GM12878 (cell line): ENCODE results near the gene AK5. TPM values are rescaled to one million over a fixed set of nuclear protein-coding genes. Genes with fewer than 3 reads are reported as not detected.

Experiments
- ATAC-seq: fragments of 200-7000 bp; cut with Tn5 transposase; 3 replicates; pipeline ENCODE4 v1.9.1; 2020; ENCODE audit warnings: mild to moderate bottlenecking, moderate library complexity
- BruUV-seq: library from RNA; stranded (reverse); fragments of 400-500 nt; replicated peaks from 2 replicates; lab custom pipeline; 2021; lab: Mats Ljungman, UMichigan
- CTCF ChIA-PET: fragments of 300-600 bp; sonication (Branson Sonifier 250); formaldehyde crosslinking; extraction: SDS; loops from one replicate; lab custom pipeline; 2021; ENCODE audit warnings: inconsistent platforms; lab: Yijun Ruan, JAX
- POLR2A ChIA-PET: fragments of 350-600 bp; formaldehyde crosslinking; extraction: SDS; loops from one replicate; lab custom pipeline; 2021; ENCODE audit warnings: inconsistent platforms; lab: Charles Lee
- RAD21 ChIA-PET: fragments of 300-600 bp; sonication (Branson Sonifier 250); formaldehyde crosslinking; loops from one replicate; lab custom pipeline; 2023; ENCODE audit warnings: antibody characterized with exemption; ENCODE audit not compliant: unreplicated experiment; lab: Charles Lee
- SMC1A ChIA-PET: fragments of 300-600 bp; sonication (Branson Sonifier 250); formaldehyde crosslinking; loops from one replicate; lab custom pipeline; 2023; ENCODE audit not compliant: unreplicated experiment, uncharacterized antibody; lab: Charles Lee
- DNase-seq: peaks from one replicate; pipeline ENCODE4 v3.0.0-alpha.2; 2011; ENCODE audit warnings: low read depth, low spot score
- FAIRE-seq: peaks from 3 replicates; lab custom pipeline; 2011; peaks lifted over from hg19 to GRCh38; lab: Jason Lieb, UNC
- H2AFZ ChIP-seq: 2 replicates; pipeline ENCODE4 v1.6.0; 2011; ENCODE audit warnings: low read depth, low read length, control low read depth; ENCODE audit not compliant: control insufficient read depth
- H3K27ac ChIP-seq: 2 replicates; pipeline ENCODE4 v1.5.1; 2011; ENCODE audit warnings: control low read depth; ENCODE audit not compliant: control insufficient read depth, insufficient read depth
- H3K27me3 ChIP-seq, 2 experiments: replicated peaks in 1 of 2; 2 replicates each; pipeline versions ENCODE4 v1.6.0 to v1.6.1; 2011; ENCODE audit warnings: low read length in 1 of 2; ENCODE audit not compliant: control insufficient read depth in 2 of 2, insufficient read depth in 2 of 2
- H3K36me3 ChIP-seq, 2 experiments: 2 replicates each; pipeline ENCODE4 v1.5.1; 2011; ENCODE audit warnings: low read length in 1 of 2; ENCODE audit not compliant: control insufficient read depth in 2 of 2, insufficient read depth in 2 of 2
- H3K4me1 ChIP-seq: 2 replicates; pipeline ENCODE4 v1.6.1; 2011; ENCODE audit warnings: mild to moderate bottlenecking, low read length, moderate library complexity, mixed read lengths; ENCODE audit not compliant: control insufficient read depth, insufficient read depth
- H3K4me2 ChIP-seq: 2 replicates; pipeline ENCODE4 v1.6.0; 2011; ENCODE audit warnings: control low read depth; ENCODE audit not compliant: control insufficient read depth, insufficient read depth
- H3K4me3 ChIP-seq: fragments of 200-600 bp; sonication (generic); 2 replicates; pipeline ENCODE4 v1.5.1; 2016
- H3K79me2 ChIP-seq: 2 replicates; pipeline ENCODE4 v1.6.0; 2011; ENCODE audit warnings: low read length; ENCODE audit not compliant: control insufficient read depth, insufficient read depth
- H3K9ac ChIP-seq: 2 replicates; pipeline ENCODE4 v1.8.0; 2011; ENCODE audit warnings: low read length, control low read depth, mixed read lengths; ENCODE audit not compliant: control insufficient read depth, insufficient read depth
- H3K9me3 ChIP-seq: replicated peaks from 3 replicates; pipeline ENCODE4 v1.5.1; 2011; ENCODE audit warnings: mild to moderate bottlenecking, low read length; ENCODE audit not compliant: control insufficient read depth, insufficient read depth
- H4K20me1 ChIP-seq: 2 replicates; pipeline ENCODE4 v1.6.0; 2011; ENCODE audit not compliant: control insufficient read depth, insufficient read depth
- BCL11A ChIP-seq: IDR thresholded peaks from 2 replicates; pipeline ENCODE4 v1.6.1; 2011; ENCODE audit warnings: low read depth, low read length
- BMI1 ChIP-seq: fragments of 450-650 bp; IDR thresholded peaks from 2 replicates; pipeline ENCODE4 v1.6.1; 2016; ENCODE audit warnings: mild to moderate bottlenecking, moderate library complexity, borderline replicate concordance
- EP300 ChIP-seq, 2 experiments: fragments of 150-350 bp in 1 of 2; IDR thresholded peaks; 2 replicates each; pipeline ENCODE4 v1.6.1; 2011 to 2012; ENCODE audit warnings: low read depth in 2 of 2, low read length in 2 of 2, borderline replicate concordance in 1 of 2, improper control_type of control experiment in 1 of 2, inconsistent platforms in 1 of 2; ENCODE audit not compliant: control insufficient read depth in 1 of 2
- ESRRA ChIP-seq: IDR thresholded peaks from 2 replicates; pipeline ENCODE4 v1.6.1; 2012; ENCODE audit warnings: mild to moderate bottlenecking, low read length, improper control_type of control experiment
- FOXM1 ChIP-seq: IDR thresholded peaks from 2 replicates; pipeline ENCODE4 v1.6.1; 2012; ENCODE audit warnings: low read depth, mild to moderate bottlenecking, inconsistent platforms, low read length, moderate library complexity
- IRF4 ChIP-seq: IDR thresholded peaks from 2 replicates; pipeline ENCODE4 v1.6.1; 2011; ENCODE audit warnings: low read depth, low read length
- JUND ChIP-seq: IDR thresholded peaks from 2 replicates; pipeline ENCODE4 v1.6.1; 2012; ENCODE audit warnings: low read depth, mild to moderate bottlenecking, low read length, improper control_type of control experiment, moderate library complexity
- NR2C2 ChIP-seq: IDR thresholded peaks from 2 replicates; pipeline ENCODE4 v1.6.1; 2011; ENCODE audit warnings: borderline replicate concordance, low read depth; ENCODE audit not compliant: control insufficient read depth, insufficient read length
- POLR2AphosphoS5 ChIP-seq: IDR thresholded peaks from 2 replicates; pipeline ENCODE4 v1.6.1; 2011; ENCODE audit warnings: mild to moderate bottlenecking, low read length, inconsistent platforms
- RBBP5 ChIP-seq: fragments of 200-600 bp; sonication (generic); conservative IDR thresholded peaks from 2 replicates; pipeline ENCODE4 v1.6.1; 2016
- RUNX3 ChIP-seq: IDR thresholded peaks from 2 replicates; pipeline ENCODE4 v1.6.1; 2012; ENCODE audit warnings: low read length, inconsistent platforms
- STAT1 ChIP-seq: fragments of 450-650 bp; conservative IDR thresholded peaks from 2 replicates; pipeline ENCODE4 v1.6.1; 2014; ENCODE audit warnings: antibody characterized with exemption, mild to moderate bottlenecking
- WRNIP1 ChIP-seq: IDR thresholded peaks from 2 replicates; pipeline ENCODE4 v1.6.1; 2011; ENCODE audit warnings: low read depth, low read length, improper control_type of control experiment, borderline replicate concordance
- WGBS: methylation state at CpG from one replicate; pipeline ENCODE4 v1.1.6; 2016; ENCODE audit warnings: low lambda C conversion rate; ENCODE audit not compliant: insufficient replicate concordance, insufficient coverage; ENCODE audit errors: missing lambda C conversion rate; 5-methylcytosine and 5-hydroxymethylcytosine counted together
- in situ Hi-C: fragments of 300-500 bp; cut with MboI; formaldehyde crosslinking; loops from 9 replicates; pipeline ENCODE4 v1.14.3; 2018; ENCODE audit warnings: mixed read lengths
- intact Hi-C: fragments of 100-400 bp; cut with micrococcal nuclease; formaldehyde crosslinking; loops from one replicate; pipeline ENCODE4 v1.14.2; 2022; ENCODE audit not compliant: unreplicated experiment
- polyA plus RNA-seq, 11 experiments: library from polyadenylated mRNA; depleted of rRNA in 4 of 11; unstranded in 6 of 11; stranded (reverse) in 5 of 11; fragments of >200 nt; fragmentation: Nextera tagmentation in 4 of 11; fragmentation: Illumina TruSeq in 1 of 11; extraction: Ambion mirVana in 4 of 11; extraction: Trizol in 1 of 11; gene quantifications; 1 replicate in 1 of 11; 2 replicates in 10 of 11; pipeline versions ENCODE4 v1.2.1 to v1.2.3, GENCODE V29; 2011 to 2016; ENCODE audit warnings: inconsistent platforms in 2 of 11, missing spikeins in 2 of 11, low read depth in 1 of 11
- total RNA-seq, 4 experiments: library from RNA; depleted of rRNA in 3 of 4; stranded (reverse); fragments of >200 nt in 3 of 4; fragmentation: Illumina TruSeq in 1 of 4; extraction: Trizol in 1 of 4; gene quantifications; 2 replicates each; pipeline versions ENCODE4 v1.2.1 to v1.2.3, GENCODE V29; 2013 to 2021
- TF ChIP-seq, protein P1 (sequence below): fragments of 150-350 bp; IDR thresholded peaks from 2 replicates; pipeline ENCODE4 v1.6.1; 2016; ENCODE audit warnings: low read depth, low read length
- TF ChIP-seq, protein P2 (sequence below): fragments of 450-650 bp; IDR thresholded peaks from 2 replicates; pipeline ENCODE4 v1.6.1; 2017; ENCODE audit warnings: mild to moderate bottlenecking, moderate library complexity

Gene AK5
- total and polyA plus RNA-seq, 10 of the 15 experiments (the other 5 are each of a cell fraction or from before 2014, with no cell fraction given): 0.08 to 0.33 TPM; not detected in 8

DNA sequence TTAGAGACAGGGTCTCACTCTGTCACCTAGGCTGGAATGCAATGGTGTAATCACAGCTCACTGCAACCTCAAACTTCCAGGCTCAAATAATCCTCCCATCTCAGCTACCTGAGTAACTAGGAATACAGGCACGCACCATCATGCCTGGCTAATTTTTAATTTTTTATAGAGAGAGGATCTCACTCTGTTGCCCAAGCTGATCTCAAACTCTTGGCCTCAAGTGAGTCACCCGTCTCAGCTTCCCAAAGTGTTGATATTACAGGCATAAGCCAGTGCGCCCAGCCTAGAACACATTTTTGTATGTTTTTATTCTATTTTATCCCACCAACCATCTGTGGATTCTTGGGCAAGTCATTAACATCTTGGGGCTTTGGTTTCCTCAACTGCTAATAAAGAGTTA, 100.5 kb downstream of the AK5 start:
- no peak overlapping the region for H3K27ac ChIP-seq
- no peaks in the 10 kb centered on the region for H3K4me1 ChIP-seq
- no peak for ATAC-seq
- ChIA-PET CTCF (no interaction called here), SMC1A (no interaction called here), RAD21 (no interaction called here), POLR2A (no interaction called here)
- no peak overlapping the region for H2AFZ ChIP-seq
- TF ChIP-seq IRF4 (no peak), NR2C2 (no peak), RUNX3 (no peak), POLR2AphosphoS5 (no peak), STAT1 (no peak), FOXM1 (no peak), JUND (no peak), EP300 (IDR thresholded peaks at IDR 0.05; ENCODE audit: borderline replicate concordance in 1 of 2, control insufficient read depth in 1 of 2, low read depth in 2 of 2, low read length in 2 of 2) (no peak), WRNIP1 (no peak), BMI1 (no peak), BCL11A (no peak), RBBP5 (no peak), ESRRA (no peak)
- TF ChIP-seq, protein P1, sequence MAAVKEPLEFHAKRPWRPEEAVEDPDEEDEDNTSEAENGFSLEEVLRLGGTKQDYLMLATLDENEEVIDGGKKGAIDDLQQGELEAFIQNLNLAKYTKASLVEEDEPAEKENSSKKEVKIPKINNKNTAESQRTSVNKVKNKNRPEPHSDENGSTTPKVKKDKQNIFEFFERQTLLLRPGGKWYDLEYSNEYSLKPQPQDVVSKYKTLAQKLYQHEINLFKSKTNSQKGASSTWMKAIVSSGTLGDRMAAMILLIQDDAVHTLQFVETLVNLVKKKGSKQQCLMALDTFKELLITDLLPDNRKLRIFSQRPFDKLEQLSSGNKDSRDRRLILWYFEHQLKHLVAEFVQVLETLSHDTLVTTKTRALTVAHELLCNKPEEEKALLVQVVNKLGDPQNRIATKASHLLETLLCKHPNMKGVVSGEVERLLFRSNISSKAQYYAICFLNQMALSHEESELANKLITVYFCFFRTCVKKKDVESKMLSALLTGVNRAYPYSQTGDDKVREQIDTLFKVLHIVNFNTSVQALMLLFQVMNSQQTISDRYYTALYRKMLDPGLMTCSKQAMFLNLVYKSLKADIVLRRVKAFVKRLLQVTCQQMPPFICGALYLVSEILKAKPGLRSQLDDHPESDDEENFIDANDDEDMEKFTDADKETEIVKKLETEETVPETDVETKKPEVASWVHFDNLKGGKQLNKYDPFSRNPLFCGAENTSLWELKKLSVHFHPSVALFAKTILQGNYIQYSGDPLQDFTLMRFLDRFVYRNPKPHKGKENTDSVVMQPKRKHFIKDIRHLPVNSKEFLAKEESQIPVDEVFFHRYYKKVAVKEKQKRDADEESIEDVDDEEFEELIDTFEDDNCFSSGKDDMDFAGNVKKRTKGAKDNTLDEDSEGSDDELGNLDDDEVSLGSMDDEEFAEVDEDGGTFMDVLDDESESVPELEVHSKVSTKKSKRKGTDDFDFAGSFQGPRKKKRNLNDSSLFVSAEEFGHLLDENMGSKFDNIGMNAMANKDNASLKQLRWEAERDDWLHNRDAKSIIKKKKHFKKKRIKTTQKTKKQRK: no peak
- TF ChIP-seq, protein P2, sequence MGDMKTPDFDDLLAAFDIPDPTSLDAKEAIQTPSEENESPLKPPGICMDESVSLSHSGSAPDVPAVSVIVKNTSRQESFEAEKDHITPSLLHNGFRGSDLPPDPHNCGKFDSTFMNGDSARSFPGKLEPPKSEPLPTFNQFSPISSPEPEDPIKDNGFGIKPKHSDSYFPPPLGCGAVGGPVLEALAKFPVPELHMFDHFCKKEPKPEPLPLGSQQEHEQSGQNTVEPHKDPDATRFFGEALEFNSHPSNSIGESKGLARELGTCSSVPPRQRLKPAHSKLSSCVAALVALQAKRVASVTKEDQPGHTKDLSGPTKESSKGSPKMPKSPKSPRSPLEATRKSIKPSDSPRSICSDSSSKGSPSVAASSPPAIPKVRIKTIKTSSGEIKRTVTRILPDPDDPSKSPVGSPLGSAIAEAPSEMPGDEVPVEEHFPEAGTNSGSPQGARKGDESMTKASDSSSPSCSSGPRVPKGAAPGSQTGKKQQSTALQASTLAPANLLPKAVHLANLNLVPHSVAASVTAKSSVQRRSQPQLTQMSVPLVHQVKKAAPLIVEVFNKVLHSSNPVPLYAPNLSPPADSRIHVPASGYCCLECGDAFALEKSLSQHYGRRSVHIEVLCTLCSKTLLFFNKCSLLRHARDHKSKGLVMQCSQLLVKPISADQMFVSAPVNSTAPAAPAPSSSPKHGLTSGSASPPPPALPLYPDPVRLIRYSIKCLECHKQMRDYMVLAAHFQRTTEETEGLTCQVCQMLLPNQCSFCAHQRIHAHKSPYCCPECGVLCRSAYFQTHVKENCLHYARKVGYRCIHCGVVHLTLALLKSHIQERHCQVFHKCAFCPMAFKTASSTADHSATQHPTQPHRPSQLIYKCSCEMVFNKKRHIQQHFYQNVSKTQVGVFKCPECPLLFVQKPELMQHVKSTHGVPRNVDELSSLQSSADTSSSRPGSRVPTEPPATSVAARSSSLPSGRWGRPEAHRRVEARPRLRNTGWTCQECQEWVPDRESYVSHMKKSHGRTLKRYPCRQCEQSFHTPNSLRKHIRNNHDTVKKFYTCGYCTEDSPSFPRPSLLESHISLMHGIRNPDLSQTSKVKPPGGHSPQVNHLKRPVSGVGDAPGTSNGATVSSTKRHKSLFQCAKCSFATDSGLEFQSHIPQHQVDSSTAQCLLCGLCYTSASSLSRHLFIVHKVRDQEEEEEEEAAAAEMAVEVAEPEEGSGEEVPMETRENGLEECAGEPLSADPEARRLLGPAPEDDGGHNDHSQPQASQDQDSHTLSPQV: no peak
- no peak for DNase-seq
- no peak overlapping the region for H3K4me2 ChIP-seq
- H3K79me2 ChIP-seq: no peaks in the 10 kb centered on the region
- no peaks in the 10 kb centered on the region; a peak in 1 of 4 replicates for H3K27me3 ChIP-seq
- WGBS: 19% methylated on average over 3 of the region's 3 CpGs
- no peak overlapping the region for H3K4me3 ChIP-seq
- H3K36me3 ChIP-seq: no peaks in the 10 kb centered on the region
- no TSS peak for BruUV-seq
- intact Hi-C loops: no loop called here
- H3K9me3 ChIP-seq: no peaks in the 10 kb centered on the region
- H4K20me1 ChIP-seq: no peaks in the 10 kb centered on the region
- FAIRE-seq: no peak
- in situ Hi-C loops: no loop called here
- H3K9ac ChIP-seq: no peak overlapping the region
